Measurements from ENCODE around the gene ACAP3. TPM values are rescaled to one million over a fixed set of nuclear protein-coding genes. Genes with fewer than 3 reads are reported as not detected.

ACAP3 gene
- total RNA-seq, 1 experiment from 2014 or later, result 10.6 TPM

DNA sequence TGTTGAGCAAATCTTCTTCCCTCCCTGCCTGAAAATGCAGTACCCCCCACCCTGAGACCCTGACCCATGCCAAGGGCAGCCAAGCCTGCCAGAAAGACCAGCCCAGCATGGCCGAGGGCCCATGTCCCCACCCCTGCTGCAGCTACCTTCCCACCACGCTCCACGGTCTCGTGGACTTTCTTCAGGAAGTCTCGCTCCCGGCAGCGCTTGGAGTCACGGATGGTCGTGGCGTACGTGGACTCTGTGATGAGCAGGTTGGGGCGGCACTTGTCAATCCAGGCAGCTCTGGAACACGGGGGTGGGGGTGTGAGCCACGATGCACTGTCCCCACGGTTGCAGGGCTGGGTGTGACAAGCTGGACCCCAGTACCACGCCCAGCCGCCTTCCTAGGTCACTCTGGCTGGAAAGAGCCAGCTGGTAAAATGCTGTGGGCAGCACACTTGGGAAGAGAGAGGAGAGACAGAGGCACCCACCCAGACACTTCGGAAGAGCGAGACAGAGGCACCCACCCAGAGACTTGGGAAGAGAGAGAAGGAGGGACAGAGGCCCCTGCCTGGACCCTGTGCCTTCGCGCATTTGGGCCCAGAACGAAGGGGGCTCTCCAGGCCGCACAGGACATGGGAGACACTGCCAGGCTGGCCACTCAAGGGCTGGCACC lies 7.1 kb upstream of the ACAP3 start:
- no peak for DNase-seq (ENCODE audit: low spot score)

DNA sequence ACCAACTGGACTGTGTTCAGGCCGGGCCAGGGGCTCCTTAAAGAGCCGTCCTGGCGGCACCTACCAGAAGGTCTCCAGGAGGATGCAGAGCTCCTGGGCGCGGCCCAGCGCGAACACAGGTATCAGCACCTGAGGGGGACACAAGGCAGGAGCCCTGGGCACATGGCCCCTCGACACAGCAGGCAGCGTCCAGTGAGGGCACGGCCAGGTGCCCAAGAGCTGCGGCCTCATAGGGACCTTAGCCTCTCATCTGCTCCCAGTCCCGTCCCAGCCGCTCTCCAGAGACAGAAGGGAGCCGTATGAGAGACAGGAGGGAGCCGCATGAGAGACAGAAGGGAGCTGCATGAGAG lies 6.5 kb upstream of the ACAP3 start:
- no peak for DNase-seq (ENCODE audit: low spot score)

DNA sequence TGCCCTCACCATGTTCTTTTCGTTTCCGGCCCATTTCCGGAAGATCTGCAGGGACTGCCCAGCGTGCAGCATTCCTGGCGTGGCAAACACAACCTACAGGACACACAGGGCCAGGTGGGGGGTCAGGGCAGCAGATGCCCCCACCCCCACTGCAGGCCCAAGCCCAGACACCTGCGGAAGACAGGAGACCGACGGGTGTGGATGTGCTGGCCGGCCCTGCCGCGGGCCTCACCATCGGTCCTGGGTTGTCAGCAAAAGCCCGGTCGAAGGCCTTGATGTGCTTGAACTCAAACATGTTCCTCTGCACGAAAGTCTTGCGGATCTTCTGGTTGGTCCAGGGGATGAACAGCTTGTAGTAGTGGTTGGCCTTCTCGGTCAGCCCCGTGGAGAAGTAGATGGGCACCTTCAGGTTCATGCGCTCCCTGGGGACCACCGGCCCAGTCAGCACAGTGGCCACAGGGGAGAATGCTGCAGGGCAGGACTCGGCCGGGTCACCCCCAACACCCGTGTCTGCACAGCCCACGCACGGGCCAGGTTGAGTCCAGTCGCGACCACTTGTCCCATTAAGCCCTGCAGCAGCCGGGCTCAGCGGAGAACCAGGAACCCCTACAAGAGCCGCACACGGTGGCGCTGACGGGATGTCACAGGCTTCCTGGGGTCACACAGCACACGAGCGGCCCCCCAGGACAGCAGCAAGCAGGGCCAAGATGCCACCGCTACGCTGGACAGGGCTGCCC lies 5.9 kb upstream of the ACAP3 start:
- no peak for DNase-seq (ENCODE audit: low spot score)

DNA sequence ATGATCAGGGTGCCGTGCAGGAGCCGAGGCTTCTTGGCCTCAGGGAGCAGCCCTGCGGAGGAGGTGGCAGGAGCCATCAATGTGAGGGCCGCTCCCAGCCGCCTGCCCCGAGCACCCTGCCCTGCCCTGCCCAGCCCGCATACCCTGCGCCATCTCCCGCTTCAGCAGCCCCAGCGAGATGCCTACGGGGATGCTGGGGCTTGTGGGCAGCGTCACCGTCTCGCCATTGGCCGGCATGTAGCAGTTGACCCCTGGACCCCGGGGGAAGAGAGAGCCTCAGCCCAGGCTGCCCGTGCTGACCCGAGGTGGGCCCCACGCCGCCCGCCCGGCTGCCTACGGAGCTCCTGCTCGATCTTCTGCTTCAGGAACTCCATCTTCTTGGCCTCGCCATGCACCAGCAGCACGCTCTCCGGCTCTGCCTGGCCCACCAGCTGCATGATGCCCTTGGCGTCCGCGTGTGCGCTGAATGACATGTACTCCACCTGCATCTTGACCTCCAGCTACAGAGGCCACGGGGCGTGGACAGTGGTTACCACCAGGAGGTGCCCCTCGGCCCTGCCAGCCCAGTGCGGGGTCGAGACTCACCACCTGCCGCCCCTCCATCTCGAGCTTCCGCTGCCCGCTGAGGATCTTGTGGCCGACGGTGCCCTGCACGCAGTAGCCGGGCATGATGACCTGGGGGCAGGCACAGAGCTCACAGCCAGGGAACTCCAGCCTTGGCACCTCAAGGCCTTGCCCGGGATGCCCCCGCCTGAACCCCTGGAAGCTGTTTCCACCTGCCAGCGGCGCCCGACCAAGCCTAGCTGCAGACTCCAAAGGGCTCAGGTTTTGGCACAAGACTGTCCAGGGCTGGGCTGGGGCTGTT lies 5.0 kb upstream of the ACAP3 start:
- no peak for DNase-seq (ENCODE audit: low spot score)

DNA sequence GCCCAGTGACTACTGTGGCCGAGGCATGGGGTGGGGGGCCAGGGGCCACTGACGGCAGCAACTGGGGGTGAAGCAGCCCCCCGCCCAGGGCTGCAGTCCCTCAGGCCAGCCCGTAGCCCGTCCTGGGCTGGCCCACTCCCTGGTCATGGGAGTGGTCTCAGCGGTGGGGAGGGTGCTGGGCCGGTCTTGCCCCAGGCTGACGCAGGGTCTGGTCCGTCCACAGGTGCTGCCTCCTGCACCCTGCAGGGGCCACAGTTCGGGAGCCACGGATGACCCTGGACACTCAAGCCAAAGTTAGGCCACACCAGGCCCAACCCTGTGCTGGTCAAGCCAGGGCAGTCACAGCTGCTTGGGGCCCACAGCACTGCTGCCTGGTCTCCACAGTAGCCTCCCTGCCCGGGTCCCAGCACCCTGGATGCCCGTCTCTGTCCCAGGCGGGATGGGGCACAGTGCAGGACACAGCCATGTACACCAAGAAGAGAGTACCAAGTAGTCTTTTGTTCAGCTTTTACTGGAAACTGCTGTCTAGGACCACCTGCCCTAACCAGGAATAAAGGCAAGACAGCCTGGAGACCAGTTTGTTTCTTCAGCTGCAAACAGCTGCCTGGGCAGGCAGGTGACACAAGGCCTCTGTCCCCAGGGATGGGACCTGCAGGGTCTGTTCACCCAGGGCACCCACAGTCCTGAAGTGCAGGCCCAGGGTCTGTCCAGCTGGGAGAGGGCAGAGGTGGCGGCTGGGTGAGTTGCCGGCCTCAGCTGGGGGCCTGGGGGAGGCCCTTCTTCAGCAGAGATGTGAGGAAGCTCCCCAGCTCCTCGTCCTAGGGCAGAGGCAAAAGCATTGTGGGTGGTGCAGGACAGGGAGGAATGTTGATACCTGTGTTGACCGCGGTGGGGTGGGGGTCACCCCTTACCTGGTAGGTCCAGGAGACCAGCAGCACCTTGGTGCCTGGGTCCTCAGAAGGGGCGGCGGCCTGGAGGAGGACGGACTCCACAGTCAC lies 3.7 kb upstream of the ACAP3 start:
- no peak for DNase-seq (ENCODE audit: low spot score)

DNA sequence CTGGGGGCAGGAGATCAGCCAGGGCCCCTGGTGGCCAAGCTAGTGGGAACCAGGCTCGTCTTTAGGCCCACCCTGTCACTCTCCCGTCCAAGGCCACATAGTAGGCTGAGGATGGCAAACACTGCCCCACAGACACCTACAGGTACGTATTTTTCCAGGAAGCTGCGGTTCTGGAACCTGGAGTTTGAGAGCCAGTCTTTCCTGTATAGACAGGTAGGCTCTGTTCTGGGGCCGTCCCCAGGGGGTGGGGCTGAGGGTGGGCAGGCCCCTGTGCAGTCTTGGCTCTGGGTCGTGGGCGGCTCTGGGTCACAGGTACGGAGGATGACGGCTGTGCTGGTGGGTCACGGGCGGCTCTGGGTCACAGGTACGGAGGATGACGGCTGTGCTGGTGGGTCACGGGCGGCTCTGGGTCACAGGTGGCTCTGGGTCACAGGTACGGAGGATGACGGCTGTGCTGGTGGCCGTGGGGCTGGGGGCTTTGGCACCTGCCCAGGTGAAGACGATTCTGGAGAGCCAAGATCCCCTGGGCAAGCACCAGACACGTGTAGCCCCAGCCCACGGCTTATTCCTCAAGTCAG lies 2.8 kb upstream of the ACAP3 start:
- no peak for DNase-seq (ENCODE audit: low spot score)

DNA sequence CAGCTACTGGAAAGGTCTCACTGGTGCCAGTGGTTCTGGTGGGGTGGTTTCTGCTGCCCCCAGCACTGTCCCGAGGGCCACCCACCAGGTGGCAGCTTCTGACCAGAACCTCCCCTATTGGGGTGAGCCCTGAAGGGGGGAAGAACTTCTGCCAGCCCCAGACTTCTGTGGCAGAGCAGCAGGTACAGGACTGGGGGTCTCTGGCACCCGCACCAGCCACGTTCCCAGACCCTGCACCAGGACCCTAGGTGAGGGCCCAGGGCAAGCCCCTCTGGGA lies 2.3 kb upstream of the ACAP3 start:
- DNase-seq (ENCODE audit: low spot score), result no peak

DNA sequence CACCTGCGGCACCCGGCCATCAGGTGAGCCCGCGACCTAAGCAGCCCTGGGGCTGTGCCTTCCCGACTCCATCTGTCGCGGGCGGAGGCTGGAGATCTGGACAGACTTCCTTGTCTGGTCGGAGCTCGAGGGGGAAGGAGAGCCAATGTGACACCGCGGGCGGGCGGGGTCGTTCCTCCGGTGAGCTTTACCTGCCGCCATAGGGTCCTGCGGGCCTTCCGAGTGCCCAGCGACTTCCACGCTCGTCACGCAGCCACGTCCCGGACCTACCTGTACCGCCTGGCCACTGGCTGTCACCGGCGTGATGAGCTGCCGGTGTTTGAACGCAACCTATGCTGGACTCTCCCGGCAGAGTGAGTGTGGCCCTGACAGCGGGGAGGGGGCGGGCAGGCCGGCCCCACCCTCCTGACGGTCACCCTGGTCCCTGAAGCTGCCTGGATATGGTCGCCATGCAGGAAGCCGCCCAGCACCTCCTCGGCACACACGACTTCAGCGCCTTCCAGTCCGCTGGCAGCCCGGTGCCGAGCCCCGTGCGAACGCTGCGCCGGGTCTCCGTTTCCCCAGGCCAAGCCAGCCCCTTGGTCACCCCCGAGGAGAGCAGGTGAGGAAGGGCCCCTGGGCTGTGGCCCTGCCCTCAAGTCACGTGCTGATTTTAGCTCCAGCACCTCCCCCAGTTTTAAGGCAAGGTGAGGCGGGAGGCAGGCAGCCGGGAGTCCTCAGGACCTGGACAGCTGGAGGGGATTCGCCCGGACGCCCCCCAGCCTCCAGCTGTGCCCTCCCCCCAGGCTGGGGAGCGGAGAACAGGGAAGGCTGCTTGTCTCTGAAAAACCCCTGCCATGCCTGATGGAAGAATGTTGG lies 1.8 kb upstream of the ACAP3 start:
- no peak for DNase-seq (ENCODE audit: low spot score)

DNA sequence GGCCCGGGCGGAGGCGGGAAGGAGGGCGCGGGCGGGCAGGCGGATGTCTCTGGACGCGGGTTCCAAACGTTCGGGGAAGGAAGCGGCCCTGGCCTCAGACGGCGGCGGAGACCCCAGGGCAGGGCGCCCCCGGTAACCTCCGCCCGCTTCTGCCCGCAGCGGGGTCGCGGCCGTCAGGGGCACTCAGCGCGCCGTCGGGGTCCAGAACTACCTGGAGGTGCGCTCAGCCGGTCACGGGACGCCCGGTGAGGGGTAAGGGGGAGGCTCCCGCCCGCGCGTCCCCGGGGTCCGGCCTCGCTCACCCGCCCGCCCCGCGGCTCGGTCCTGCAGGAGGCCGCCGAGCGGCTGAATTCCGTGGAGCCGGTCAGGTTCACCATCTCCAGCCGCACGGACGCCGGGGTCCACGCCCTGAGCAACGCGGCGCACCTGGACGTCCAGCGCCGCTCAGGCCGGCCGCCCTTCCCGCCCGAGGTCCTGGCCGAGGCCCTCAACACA lies 1.1 kb upstream of the ACAP3 start:
- no peak for DNase-seq (ENCODE audit: low spot score)

DNA sequence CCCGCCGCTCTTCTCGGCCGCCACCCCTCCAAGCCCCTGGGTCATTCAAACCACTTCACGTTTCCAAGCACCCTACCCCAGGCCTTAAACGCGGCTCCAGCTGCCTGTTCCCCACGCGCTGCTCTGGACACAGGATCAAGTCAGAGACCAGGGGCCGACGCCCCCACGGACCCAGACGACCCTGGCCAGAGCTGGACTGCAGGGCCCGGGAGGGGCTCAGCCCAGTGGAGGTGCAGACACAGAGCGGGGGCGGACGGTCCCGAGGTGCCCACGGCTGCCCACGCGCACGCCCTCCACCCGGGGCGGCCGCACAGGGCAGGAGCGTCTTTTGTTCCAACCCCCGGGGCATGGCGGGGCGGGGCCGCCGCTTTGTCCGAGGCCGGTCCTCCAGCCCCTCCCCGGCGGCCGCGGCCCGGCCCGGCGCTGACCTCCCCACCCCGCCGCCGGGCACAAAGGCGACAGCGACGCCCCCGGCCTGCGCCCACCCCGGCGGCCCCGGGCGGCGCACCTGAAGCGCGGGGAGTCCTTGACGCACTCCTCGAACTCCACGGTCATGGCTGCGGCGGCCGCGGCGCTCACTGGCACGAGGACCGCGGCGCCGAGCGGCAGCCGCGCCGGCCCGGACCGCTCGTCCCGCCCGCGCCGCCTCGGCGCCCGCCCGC lies 338 bp downstream of the ACAP3 start:
- DNase-seq (ENCODE audit: low spot score), result no peak

DNA sequence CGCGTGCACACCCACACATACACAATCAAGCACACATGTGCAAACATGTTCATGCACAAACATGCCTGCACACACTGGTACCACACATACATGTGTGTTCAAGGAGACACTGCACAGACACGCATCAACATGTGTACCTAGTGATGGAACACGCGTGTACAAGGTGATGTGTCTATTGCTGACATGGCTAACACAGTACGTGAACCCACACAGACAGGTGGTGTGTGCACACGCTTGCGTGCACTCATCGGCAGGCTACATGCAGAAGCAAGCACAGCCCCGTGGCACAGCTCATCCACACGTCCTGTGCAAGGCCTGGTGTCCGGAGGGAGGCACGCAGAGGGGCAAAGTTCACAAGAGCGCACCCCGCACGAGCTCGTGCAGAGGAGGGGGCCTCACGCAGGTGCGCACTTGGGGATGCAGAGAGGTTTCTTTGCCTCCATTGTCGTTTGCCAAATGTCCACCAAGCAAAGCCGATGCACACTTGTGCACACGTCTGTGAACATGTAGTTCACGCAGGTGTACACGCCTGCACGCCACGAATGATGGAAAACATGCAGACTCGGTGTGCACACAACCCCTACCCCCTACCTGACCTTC lies 969 bp downstream of the ACAP3 start:
- no peak for DNase-seq (ENCODE audit: low spot score)

DNA sequence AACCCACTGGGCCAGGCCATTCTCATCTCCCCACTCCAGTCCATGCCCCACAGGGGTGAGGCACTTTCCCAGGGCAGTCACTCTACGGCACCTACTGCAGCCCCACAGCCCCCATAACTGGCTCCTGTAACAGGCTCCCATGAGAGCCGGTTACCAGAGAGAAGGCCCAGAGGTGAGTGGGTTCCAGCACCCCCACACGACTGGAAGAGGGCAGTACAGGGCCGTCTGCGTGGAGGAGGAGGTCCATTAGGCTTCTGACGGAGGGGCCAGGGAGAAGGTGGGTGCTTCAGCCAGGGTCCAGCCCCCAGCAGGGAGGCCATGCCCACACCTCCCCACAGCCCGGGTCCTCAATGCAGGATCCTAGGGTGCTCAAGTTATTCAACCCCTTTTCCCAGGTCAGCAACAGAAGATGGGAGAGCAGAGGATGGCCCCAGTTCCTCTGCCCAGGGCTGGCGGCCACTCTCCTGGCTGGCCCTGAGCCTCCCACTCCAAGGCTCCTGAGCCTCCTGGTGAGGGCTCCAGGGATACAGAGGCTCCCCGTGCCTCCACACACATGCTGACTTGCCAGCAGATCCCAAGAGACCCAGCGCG lies 1.6 kb downstream of the ACAP3 start:
- DNase-seq (ENCODE audit: low spot score), result no peak

DNA sequence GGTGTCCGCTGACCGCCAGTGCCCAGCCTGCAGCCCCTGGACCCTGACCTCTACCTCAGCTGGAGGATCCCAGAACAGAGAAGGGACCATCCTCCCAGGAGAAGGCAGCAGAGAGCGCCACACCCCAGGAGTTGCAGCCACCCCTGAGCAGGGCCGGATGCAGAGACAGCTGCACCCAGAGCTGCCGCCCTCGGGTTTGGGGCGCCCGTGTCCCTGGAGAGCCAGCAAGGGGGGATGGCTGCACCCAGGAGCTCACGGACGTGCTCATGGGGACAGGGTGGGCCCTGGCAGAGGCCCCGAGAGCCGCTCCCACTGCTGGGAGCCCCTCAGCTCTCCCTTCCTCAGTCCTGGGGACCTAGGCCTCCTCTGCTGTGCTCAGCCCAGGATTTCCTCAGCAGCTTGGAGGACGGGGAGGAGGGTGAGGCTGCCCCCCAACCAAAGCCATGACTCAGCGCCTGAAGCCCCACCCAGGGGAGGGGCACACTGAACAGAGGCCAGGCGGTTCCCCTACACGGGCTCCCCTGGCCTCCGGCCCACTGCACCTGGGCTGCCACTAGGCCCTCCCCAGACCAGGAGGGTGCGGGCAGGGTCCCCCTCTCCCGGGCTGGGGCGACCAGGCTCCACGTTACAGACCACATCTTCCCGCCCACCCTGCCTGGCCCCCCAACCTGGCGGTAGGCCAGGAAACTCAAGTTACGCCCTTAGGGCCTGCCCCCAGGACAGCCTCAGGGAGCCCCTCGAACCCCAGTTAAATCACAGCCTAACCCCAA lies 2.2 kb downstream of the ACAP3 start:
- DNase-seq (ENCODE audit: low spot score), result peak; percentile 87

DNA sequence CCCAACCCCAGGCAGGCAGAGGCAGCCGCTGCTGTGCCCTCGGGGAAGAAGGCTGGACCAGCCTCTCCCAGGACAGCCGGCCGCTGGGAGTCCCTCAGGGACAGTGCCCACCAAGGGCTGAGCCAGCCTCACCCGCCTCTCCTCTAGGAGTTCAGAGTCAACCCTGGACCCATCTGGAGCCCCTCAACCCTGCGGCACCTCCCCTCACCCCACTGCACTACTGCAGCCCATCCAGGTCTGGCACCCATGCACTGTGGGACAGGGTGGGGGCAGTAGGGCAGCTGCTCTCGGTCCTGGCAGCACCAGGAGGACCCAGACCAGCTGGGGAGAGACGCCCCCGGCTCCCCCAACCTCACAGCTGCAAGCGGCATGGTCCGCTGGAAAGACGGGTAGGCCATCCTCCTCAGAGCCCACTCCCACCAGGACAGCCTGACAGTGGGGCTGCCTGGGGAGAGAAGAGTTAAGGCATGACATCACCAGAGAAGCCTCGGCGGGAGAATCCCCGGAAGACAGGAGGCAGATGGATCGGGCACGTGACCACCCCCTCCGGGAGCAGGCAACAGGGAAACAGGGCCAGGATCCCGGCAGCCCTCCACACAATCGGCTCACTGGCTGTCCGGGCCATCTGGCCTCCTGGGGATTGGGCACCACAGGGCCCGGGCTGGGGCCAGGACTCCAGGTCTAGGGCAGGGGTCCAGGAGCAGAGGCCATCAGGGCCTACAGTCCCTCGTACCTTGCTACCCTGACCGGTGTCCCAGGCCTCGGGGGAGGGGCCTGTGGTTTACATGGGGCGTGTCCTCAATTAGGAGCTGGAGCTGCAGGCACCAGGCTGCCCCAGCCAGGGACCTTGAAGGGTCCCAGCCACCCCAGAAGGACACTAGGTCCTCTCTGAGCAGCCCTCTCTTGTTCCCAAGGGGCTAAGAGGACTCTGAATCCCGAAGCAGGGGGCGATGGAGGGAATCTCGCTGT lies 3.1 kb downstream of the ACAP3 start:
- peak; percentile 71 for DNase-seq (ENCODE audit: low spot score)

DNA sequence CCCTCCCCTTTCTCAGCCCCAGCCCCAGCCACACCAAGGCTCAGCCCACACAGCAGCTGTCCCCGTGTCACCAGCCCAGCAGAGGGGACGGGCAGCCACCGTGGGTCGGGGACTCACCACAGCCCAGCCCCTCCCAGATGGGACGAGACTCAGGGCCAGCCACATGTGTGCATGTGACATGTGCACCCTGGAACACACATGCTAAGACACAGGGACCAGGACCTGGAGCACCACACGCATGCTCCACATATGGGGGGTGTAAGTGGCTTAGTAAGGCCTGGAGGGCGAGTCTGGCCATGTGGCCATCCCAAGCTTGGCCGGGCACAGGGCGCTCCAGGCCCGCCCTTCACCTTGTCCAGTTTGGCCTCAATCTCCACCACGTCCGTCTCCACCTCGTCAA lies 4.0 kb downstream of the ACAP3 start:
- no peak for DNase-seq (ENCODE audit: low spot score)

DNA sequence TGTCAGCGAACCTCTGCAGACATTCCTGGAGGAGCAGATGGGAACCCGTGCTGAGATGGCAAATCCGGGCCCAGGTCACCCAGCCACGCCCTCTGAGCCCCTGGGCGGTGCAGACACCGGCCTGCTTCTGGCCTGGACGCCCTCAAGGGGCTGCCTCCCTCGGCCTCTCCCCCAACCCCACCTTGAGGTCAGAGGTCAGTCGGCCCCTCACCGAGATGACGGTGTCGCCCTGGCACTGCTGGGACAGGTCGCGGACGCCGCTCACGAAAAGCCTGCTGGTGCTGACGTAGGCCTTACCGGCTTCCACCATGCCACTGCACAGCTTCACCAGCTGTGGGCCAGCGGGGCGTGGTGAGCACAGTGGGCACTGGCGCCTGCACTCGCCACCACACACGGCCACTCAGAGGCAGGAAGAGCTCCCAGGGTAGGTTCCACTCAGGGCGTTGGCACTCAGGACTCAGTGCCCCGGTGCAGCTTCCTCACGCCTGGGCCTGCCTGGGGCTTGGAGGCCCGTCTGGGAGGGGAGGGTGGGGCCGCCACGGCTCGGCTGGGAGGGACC lies 4.7 kb downstream of the ACAP3 start:
- DNase-seq (ENCODE audit: low spot score), result no peak

DNA sequence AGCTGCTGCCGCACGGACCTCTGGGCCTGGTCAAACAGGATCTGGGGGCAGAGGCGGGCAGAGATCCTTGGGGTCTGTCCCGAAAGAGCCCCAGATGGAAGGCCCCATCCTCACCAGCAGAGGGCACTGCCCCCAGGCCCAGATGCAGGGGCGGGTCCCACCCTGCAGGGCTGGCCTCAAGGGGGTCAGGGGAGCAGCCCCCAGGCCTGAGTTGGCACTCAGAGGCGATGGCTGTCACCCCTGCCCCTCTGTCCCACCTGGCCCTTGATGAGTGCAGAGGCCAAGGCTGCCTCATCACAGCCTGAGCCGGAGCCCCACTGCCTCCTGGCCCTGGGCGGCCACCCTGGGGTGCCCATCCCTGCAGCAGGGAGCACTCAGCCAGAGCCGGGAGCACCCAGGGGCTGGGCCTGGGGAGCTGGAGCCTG lies 5.7 kb downstream of the ACAP3 start:
- DNase-seq (ENCODE audit: low spot score), result no peak

Measured in H4 (cell line).